Stimulated activated CD8-positive, alpha-beta memory T cell treated with anti-CD3 and anti-CD28 coated beads, Interleukin-12 subunit alpha, Interleukin-12 subunit beta, amount 100 ng/mL, for 24 hours (primary cell): ENCODE results near the gene SF3B6.
"Not testable (repeated sequence)": the region's sequence is repeated elsewhere in the genome, so short reads cannot be mapped to it uniquely, and the experiment has no call there.

Experiments used
- DNase-seq: peaks from one replicate; pipeline ENCODE4 v3.0.0-alpha.2; 2020; ENCODE audit errors: extremely low read depth

Gene SF3B6, protein sequence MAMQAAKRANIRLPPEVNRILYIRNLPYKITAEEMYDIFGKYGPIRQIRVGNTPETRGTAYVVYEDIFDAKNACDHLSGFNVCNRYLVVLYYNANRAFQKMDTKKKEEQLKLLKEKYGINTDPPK

DNA sequence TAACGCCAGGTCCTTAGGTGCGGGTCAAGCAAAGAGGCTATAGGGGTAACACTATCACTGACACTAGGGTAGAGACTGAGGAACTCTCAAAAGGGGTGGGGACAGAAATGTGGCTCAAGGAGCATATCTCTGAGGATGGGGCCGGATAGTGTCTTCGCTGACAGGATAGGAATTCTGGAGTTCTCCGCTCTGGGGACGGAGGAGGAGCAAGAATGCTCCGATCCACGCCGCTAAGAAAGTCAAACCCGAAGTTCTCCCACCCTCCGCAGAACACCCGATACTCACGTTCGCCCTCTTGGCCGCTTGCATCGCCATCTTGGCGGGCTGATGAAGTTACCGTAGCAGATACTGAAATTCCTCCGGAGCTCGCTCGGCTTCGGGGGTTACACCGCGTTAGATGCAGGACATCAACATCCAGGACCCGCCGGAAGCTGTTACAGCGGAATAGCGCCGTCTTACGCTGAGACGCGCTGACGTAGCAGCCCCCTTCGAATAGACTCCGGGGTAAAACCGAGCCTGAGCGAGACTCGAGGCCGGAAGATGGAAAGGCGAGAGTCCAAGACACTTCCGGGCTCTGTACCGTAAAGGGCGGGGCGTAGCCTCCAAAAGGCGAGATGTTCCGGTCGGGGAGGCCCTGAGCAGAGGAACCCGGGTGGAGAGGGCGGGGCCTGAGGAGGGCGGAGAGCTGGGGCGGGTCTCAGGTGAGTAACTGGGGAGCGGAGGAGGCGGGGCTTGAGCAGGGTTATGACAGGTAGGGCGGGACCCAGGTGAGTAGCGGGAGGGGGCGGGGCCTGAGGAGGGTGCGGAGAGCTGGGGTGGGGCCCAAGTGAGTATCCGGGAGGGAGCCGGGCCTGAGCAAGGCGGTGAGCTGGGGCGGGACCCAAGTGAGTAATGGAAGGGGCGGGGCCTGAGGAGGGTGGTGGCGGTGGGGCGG lies at the start of gene SF3B6:
Gene SF3B6 (minus strand): TSS at position 412 of the 934 bp plus-strand sequence. CDS start 97 bp downstream, at position 315.
- DNase-seq, result peak; percentile 98

DNA sequence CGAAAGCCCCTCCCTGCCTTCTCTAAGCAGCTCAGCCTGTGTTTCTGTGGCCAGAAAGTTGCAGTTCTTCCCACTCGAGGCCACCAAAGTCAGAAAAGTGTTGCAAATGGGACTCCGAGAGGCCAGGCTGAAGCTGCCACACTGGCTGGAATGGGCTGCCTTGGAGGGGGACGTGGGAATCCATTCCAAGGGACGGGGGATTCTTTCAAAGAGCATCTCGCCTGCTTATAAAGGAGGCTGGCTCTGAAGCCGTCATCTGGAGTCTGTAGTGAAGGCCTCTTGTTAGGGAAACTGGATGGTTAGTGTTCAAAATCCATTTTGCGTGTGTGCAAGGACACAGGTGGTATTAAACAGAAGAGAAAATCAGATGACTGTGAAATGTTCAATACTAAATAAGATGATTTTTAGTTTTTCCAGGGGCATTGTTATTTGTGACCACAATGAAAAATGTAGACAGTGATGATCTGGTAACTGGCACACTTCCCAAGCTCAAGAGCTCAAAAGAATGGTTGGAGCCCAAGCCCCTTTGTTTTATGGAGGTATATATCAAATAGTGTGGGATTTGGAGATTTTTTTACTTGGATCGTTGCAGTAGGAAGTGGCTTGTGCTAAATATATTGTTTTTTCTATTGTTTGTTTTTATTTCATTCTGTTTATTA lies 47.9 kb upstream of the SF3B6 start:
- no peak for DNase-seq

DNA sequence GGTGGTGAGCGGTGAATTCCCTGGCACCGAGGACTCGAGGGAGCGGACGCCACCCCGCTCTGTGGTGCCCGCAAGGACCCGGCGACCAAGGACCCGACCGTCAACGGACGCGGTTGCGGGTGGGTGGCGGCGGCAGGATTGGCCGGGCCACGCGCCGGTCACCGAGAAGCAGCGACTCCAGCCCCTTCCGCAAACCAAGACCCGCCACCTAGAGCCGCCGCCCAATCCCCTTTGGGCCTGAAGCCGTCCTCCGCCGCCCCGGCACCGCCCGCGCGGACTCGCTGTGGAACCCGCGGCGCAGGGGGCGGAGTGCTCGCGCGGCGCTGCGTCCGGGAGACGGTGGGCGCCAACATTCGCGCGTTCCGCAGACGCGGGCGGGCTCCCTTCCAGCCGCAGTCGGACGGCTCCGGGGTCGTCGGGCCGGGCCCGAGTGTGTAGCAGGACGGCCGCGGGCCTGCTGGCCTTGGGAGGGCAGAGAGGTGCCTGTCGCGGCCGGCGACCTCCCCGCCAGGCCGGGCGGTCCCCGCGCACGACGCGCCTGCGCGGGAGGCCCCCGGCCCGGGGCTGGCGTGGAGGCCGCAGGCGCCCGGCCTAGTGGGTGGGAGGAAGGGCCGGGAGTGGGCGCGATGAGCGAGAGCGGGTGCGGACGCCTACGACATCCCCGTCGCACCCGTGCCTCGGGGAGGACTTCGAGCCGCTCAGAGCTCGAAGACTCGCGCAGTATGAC lies 47.2 kb upstream of the SF3B6 start, which contains the start of the genes FAM228B and PFN4:
Gene FAM228B (plus strand): TSS at position 275 of the 727 bp plus-strand sequence. CDS start 893 bp downstream, outside the sequence.
Gene PFN4 (minus strand): TSS at position 140 of the 727 bp plus-strand sequence. CDS start 799 bp downstream, outside the sequence.
- DNase-seq, result peak; percentile 43

DNA sequence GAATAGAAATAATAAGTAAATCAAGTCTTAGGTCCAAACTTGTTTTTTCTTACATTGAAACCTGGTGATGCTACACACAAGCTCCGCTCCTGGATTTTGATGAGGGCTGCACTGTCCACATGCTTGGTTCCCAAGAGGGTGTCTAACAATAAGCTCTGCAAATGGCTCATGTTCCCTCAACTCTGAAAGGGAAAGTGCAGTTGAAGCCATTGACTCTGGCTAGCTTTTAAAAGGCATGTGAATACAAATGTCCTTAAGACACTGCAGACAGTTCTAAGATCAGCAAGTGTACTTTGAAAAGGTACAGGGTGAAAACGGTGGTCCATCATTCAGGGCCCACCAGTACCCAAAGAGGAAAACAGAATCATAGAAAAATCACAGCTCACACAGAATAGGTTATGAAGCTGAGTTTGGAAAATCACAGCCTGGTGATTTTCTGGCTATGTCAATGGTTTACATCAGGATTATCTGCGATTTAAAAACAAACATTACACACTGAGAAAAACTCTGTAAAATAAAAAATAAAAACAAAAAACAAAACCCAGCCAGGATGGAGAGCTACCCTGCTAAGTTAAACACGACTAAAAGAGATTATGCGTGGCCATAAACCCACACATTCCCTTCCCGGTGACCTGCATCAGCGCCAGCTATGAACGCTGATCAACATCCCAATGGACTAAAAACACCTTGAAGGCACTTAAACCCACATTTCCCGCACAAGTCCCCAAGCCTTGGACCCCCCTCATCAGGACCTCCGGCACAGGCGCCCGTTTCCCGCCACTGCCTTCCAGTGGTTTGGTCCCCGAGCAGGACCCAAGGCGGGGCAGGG lies 46.5 kb upstream of the SF3B6 start:
- DNase-seq, result no peak

DNA sequence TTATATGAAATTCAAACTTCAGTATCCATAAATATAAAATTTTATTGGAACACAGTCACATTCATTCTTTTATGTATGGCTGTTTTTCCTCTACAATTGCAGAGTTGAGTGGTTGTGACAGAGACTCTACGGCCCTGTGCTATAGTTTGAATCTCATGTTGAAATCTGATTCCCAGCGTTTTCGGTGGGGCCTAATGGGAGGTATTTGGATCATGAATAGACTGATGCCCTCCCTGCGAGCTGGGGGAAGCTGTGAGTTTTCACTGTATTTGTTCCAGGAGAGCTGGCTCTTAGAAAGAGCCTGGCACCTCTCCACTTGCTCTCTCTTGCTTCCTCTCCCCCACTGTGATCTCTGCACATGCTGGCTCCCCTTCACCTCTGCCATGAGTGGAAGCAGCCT lies 45.3 kb upstream of the SF3B6 start:
- no peak for DNase-seq

DNA sequence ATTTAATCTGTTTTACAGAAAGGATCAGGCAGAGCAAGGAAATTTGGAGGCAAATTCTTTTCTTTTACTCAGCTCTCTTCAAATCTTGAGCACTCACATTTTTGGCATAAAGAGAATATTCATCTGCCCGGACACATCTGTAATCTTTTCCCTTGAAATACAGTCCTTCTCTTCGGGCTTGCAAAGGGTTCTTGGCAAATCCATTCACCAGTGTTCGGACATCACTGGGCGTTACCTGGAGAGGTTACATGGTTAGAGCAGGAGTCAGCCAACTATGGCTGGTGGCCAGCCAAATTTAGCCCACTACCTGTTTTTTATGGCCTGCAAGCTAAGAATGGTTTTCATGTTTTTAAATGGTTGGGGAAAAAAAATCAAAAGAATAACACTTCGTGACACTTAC lies 44.9 kb upstream of the SF3B6 start:
- DNase-seq, result no peak

DNA sequence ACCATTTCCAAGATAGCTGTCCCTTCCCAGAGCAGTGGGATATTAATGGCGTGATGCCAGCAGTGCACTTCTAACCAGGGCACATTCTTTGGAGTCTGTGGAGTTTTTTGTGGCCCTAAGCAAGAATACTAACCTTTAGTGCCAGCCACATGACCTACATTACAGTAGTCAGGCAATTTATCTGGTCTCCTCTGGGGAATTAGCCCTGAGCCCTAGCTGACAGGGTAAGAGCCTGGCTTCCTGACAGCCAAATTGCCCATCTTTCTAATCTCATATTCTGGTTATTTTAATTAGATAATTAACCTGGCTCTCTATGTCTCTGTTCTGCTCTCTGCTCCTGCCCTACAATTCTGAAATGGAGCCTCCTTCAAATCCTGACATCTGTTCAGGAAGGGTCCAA lies 41.8 kb upstream of the SF3B6 start:
- no peak for DNase-seq

DNA sequence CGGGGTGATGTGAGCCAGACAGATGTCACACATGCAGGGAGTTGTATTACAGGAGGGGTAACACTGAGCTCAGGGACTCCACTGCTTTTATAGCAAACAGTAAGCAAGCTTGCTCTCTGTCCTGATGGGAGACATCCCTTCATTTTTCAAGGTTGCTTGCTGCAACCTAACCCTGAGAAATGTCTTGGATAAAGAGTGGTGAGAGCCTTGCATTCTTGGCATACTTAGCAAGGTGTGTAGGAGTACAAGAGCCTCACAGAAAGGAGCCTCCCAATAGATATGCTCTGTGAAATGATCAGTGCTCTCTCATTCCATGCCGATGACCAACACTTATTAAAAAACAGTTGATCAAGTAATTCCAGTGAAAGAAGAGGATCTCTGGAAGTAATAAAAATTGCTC lies 38.9 kb upstream of the SF3B6 start:
- DNase-seq, result no peak

DNA sequence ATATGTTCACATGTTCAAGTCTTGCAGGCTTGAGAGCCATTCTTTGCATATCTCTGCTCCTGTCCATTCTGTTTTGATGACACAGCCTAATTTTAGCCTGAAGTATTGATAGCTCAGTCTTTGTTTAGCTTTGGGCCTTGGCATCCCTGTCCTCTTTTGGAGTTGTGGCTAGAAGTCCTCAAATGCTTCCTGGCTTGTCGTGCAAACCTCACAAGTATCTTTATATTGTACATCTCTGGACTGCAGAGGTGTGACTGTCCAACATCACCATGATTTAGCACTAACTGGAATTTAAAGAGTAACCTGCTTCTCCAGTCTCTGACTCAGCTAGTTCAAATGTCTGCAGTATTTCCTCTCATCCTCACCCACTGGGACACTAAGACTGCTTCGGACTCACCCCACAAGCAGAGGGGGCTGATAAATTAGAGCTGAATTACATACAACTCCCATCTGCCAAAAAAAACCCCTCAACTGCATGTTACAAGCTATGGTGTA lies 35.3 kb upstream of the SF3B6 start:
- no peak for DNase-seq

DNA sequence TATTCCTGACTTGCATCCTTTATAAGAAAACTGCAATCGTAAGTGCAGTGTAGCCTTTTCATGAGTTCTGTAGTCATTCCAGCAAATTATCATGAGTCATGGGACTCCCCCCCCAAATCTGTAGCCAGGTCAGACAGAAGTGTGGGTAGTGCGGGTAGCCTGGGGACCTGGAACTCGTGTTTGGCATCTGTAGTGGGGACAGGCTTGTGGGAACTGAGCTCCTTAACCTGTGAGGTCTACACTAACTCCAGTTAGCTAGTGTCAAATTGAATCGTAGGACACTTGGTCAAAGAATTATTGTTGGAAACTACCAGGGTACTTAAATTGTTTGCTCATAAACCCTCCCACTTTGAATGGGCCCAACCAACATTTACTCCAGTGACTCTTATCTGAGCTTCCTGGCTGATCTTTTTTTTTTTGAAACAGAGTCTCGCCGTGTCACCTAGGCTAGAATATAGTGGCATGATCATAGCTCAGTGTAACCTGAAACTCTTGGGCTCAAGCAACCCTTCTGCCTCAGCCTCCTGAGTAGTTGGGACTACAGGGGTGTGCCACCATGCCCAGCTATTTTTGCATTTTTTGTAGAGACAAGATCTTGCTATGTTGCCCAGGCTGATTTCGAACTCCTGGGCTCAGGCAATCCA lies 34.7 kb upstream of the SF3B6 start:
- no peak for DNase-seq

DNA sequence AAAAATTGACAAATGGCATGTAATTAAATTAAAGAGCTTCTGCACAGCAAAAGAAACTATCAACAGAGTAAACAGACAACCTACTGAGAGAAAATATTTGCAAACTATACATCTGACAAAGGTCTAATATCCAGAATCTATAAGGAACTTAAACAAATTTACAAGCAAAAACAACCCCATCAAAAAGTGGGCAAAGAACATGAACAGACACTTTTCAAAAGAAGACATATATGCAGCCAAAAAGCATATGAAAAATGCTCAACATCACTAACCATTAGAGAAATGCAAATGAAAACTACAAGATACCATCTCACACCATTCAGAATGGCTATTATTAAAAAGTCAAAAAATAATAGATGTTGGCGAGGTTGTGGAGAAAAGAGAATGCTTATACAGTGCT lies 33.3 kb upstream of the SF3B6 start:
- DNase-seq, result not testable (repeated sequence)

DNA sequence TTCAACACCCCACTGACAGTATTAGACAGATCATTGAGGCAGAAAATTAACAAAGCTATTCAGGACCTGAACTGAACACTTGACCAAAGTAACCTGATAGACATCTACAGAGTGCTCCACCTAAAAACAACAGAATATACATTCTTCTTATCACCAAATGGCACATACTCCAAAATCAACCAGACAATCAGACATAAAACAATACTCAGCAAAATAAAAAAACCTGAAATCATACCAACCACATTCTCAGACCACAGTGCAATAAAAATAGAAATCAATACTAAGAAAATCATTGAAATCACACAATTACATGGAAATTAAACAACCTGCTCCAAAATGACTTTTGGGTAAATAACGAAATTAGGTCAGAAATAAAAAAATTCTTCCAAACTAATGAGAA lies 31.2 kb upstream of the SF3B6 start:
- no peak for DNase-seq

DNA sequence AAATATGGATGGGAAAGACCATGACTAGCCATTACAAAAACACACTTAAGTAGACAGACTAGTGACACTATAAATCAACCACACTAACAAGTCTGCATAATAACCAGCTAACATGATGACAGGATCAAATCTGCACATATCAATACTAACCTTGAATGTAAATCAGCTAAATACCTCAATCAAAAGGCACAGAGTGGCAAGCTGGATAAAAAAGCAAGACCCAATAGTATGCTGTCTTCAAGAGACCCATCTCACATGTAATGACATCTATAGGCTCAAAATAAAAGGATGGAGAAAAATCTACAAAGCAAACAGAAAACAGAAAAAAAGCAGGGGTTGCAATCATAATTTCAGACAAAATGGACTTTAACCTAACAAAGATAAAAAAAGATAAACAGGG lies 30.7 kb upstream of the SF3B6 start:
- DNase-seq, result no peak

DNA sequence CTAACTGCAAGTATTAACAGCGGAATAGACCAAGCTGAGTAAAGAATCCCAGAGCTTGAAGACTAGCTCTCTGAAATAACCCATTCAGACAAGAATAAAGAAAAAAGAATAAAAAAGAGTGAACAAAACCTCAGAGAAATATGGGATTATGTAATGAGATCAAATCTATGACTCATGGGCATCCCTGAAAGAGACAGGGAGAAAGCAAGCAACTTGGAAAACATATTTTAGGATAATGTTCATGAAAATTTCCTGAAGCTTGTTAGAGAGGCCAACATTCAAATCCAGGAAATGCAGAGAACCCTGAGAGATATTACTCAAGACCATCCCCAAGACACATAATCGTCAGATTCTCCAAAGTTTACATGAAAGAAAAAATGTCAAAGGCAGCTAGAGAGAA lies 29.7 kb upstream of the SF3B6 start:
- DNase-seq, result no peak

DNA sequence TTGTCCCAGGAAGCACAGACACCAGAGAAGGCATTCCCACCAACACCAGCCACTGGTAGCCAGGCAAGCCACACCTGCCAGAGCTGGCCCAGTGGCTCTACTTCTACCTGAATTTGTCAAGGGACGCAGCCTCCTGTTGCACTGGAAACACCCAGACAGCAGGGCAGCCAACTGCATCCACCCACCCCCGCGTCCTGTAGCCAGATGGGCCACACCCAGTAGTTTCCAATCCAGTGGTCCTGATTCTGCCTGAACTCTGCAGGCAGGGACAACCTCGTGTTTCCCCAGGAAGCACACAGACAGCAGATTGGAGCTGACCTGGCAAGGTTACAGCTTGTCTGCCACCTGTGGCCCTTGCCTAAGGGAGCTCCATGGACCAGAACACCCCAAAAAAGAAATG lies 28.8 kb upstream of the SF3B6 start:
- DNase-seq, result no peak

DNA sequence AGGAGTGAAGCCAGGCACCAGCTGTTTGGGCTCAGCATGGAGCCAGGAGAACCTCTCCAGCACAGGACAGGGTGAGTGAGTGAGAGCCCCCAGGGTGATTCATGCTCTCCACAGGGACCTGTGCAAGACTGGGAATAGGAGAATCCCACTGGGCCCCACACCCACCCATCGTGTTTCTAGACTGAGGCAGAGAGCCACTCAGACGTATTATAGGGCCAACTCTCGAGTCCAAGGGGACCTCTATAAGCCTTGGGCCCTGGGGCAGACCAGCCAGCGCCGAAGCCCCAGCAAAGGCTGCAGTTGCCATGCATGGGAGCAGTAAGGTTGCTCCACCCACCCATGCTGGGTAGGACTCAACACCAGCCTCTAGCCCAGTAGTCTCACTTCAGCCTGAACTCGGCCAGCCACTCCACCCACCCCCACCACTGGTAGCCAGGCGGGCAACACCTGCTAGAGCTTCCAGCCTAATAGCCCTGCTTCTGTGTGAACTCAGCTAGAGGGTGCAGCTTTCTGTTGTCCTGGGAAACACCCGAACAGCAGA lies 28.1 kb upstream of the SF3B6 start:
- DNase-seq, result no peak

DNA sequence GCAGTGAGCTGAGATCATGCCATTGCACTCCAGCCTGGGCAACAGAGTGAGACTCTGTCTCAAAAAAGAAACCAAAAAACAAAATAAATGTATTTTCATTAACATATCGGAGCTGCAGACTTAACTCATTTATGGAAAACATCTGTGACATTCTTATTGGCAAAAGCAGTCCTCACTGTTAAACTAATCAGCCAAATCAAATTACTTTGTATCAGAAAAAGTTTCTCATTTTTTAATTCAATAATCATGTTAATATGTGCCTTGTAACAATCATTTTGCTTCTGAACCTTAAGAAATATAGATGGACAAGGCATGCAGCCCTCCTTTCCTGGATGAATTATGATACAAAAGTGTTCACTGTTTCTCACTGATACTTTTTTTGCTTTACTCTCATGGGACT lies 26.6 kb upstream of the SF3B6 start:
- DNase-seq, result no peak

DNA sequence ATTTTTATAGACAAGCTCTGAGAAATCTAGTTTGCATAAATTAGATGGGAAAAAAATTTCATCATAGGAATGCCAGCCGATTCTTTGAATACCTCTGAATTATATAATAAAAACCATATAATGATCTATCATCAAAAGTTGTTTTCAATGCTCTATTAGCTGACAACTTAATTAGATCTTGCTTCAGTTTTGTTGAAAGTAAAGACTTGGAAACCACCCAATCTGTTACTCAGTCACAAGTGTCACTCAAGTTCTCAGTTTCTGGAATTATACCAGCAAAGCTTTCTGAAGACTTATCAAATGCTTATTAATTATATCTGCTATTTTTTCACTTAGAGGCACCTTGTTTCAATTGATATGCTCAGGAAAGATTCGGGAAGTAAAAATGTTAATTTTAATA lies 25.9 kb upstream of the SF3B6 start:
- DNase-seq, result no peak

DNA sequence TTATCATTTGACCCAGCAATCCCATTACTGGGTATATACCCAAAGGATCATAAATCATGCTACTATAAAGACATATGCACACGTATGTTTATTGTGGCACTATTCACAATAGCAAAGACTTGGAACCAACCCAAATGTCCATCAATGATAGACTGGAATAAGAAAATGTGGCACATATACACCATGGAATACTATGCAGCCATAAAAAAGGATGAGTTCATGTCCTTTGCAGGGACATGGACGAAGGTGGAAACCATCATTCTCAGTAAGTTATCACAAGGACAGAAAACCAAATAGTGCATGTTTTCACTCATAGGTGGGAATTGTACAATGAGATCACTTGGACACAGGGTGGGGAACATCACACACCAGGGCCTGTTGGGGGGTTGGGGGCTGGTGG lies 24.6 kb upstream of the SF3B6 start:
- not testable (repeated sequence) for DNase-seq

DNA sequence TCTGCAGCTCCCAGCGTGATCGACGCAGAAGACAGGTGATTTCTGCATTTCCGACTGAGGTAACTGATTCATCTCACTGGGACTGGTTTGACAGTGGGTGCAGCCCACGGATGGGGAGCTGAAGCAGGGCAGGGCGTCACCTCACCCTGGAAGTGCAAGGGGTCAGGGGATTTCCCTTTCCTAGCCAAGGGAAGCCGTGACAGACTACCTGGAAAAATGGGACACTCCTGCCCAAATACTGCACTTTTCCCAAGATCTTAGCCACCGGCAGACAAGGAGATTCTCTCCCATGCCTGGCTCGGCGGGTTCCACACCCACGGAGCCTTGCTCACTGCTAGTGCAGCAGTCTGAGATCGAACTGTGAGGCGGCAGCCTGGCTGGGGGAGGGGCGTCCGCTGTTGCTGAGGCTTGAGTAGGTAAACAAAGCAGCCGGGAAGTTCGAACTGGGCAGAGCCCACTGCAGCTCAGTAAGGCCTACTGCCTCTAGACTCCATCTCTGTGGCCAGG lies 19.1 kb upstream of the SF3B6 start:
- not testable (repeated sequence) for DNase-seq
